ENCODE data around the gene HOXC6.

GRCh38 chr12:54037360-54038283, 9.4 kb downstream of the HOXC6 start:
- no peak for TF ChIP-seq CTCF (IDR thresholded peaks at IDR 0.05)
- no peak for TF ChIP-seq POLR2A (IDR thresholded peaks at IDR 0.05)

Data from tibial nerve (tissue), 3 donors.